ES-I3 (cell line): ENCODE data around the gene CERS6.

Experiments used
- H3K36me3 ChIP-seq: 2 replicates; pipeline ENCODE4 v1.6.1; 2013; ENCODE audit warnings: mild to moderate bottlenecking, low read length, control low read depth, moderate library complexity; ENCODE audit not compliant: insufficient read depth
- H3K4me1 ChIP-seq: 2 replicates; pipeline ENCODE4 v1.6.1; 2013; ENCODE audit warnings: mild to moderate bottlenecking, control low read depth, low read length; ENCODE audit not compliant: insufficient read depth
- H3K9ac ChIP-seq: 2 replicates; pipeline ENCODE4 v1.6.1; 2013; ENCODE audit warnings: low read depth, mild to moderate bottlenecking, low read length, moderate library complexity
- H3K9me3 ChIP-seq: 2 replicates; pipeline ENCODE4 v1.6.1; 2013; ENCODE audit warnings: mild to moderate bottlenecking, low read length, moderate library complexity; ENCODE audit not compliant: control insufficient read depth, insufficient read depth

The CERS6 gene

GRCh38 chr2:168468354-168468753 is 12.3 kb downstream of the CERS6 start:
- H3K9me3 ChIP-seq: no peaks in the 10 kb centered on the region
- H3K4me1 ChIP-seq: peaks cover 27% of the 10 kb centered on the region
- no peak overlapping the region for H3K9ac ChIP-seq
- no peaks in the 10 kb centered on the region for H3K36me3 ChIP-seq

GRCh38 chr2:168469281-168469988 is 13.4 kb downstream of the CERS6 start:
- no peaks in the 10 kb centered on the region for H3K9me3 ChIP-seq
- peaks cover 27% of the 10 kb centered on the region for H3K4me1 ChIP-seq
- no peaks in the 10 kb centered on the region for H3K36me3 ChIP-seq
- H3K9ac ChIP-seq: no peak overlapping the region

- Histone ChIP-seq H3K36me3 (no peaks in the 10 kb centered on the region), H3K9ac (no peak overlapping the region), H3K4me1 (peaks cover 27% of the 10 kb centered on the region), H3K9me3 (no peaks in the 10 kb centered on the region)
Observed at GRCh38 chr2:168470320-168471162, 14.5 kb downstream of the CERS6 start.

- Histone ChIP-seq H3K36me3 (no peaks in the 10 kb centered on the region), H3K9me3 (no peaks in the 10 kb centered on the region), H3K9ac (no peak overlapping the region), H3K4me1 (peaks cover 23% of the 10 kb centered on the region)
Observed at GRCh38 chr2:168471163-168471475, 15.0 kb downstream of the CERS6 start.

- peaks cover 11% of the 10 kb centered on the region; the same call in 1 of the 2 replicates for H3K4me1 ChIP-seq
- no peaks in the 10 kb centered on the region for H3K36me3 ChIP-seq
- H3K9ac ChIP-seq: no peak overlapping the region
- no peaks in the 10 kb centered on the region for H3K9me3 ChIP-seq
Observed at GRCh38 chr2:168475636-168476035, 19.6 kb downstream of the CERS6 start.

GRCh38 chr2:168478206-168478605 is 22.1 kb downstream of the CERS6 start:
- Histone ChIP-seq H3K9me3 (no peaks in the 10 kb centered on the region), H3K36me3 (no peaks in the 10 kb centered on the region), H3K4me1 (0 out of 2 replicates have a peak, but pooled peaks cover 9% of the 10 kb centered on the region), H3K9ac (no peak overlapping the region)

GRCh38 chr2:168480356-168480755 is 24.3 kb downstream of the CERS6 start:
- Histone ChIP-seq H3K9me3 (no peaks in the 10 kb centered on the region), H3K4me1 (0 out of 2 replicates have a peak, but pooled peaks cover 9% of the 10 kb centered on the region), H3K36me3 (no peaks in the 10 kb centered on the region), H3K9ac (no peak overlapping the region)

GRCh38 chr2:168480825-168481585 is 24.9 kb downstream of the CERS6 start:
- no peaks in the 10 kb centered on the region for H3K9me3 ChIP-seq
- no peak overlapping the region for H3K9ac ChIP-seq
- no peaks in the 10 kb centered on the region for H3K36me3 ChIP-seq
- 0 out of 2 replicates have a peak, but pooled peaks cover 9% of the 10 kb centered on the region for H3K4me1 ChIP-seq

- H3K9ac ChIP-seq: no peak overlapping the region
- H3K9me3 ChIP-seq: no peaks in the 10 kb centered on the region
- H3K4me1 ChIP-seq: 0 out of 2 replicates have a peak, but pooled peaks cover 4% of the 10 kb centered on the region
- H3K36me3 ChIP-seq: no peaks in the 10 kb centered on the region
Observed at GRCh38 chr2:168482269-168482668, 26.2 kb downstream of the CERS6 start.

- Histone ChIP-seq H3K4me1 (0 out of 2 replicates have a peak, but pooled peaks cover 4% of the 10 kb centered on the region), H3K9me3 (no peaks in the 10 kb centered on the region), H3K36me3 (no peaks in the 10 kb centered on the region), H3K9ac (no peak overlapping the region)
Observed at GRCh38 chr2:168482952-168483831, 27.1 kb downstream of the CERS6 start.

GRCh38 chr2:168486477-168486876 is 30.4 kb downstream of the CERS6 start:
- no peak overlapping the region for H3K9ac ChIP-seq
- peaks cover 15% of the 10 kb centered on the region for H3K4me1 ChIP-seq
- no peaks in the 10 kb centered on the region for H3K9me3 ChIP-seq
- H3K36me3 ChIP-seq: no peaks in the 10 kb centered on the region

- Histone ChIP-seq H3K9me3 (no peaks in the 10 kb centered on the region), H3K4me1 (peaks cover 15% of the 10 kb centered on the region), H3K9ac (no peak overlapping the region), H3K36me3 (no peaks in the 10 kb centered on the region)
Observed at GRCh38 chr2:168490015-168490874, 34.2 kb downstream of the CERS6 start.

GRCh38 chr2:168490946-168491605 is 35.0 kb downstream of the CERS6 start:
- Histone ChIP-seq H3K9ac (no peak overlapping the region), H3K36me3 (no peaks in the 10 kb centered on the region), H3K9me3 (no peaks in the 10 kb centered on the region)

More at GRCh38 chr2:168490946-168491605, 35.0 kb downstream of the CERS6 start:
- peaks cover 15% of the 10 kb centered on the region for H3K4me1 ChIP-seq
